GM11168 (cell line): ENCODE results near the gene C14orf119.

Experiments
- in situ Hi-C: fragments of 300-500 bp; cut with MboI; formaldehyde crosslinking; loops from one replicate; pipeline ENCODE4 v1.12.0; 2022; ENCODE audit warnings: low sequenced_read_pairs; ENCODE audit not compliant: unreplicated experiment

Gene C14orf119

DNA sequence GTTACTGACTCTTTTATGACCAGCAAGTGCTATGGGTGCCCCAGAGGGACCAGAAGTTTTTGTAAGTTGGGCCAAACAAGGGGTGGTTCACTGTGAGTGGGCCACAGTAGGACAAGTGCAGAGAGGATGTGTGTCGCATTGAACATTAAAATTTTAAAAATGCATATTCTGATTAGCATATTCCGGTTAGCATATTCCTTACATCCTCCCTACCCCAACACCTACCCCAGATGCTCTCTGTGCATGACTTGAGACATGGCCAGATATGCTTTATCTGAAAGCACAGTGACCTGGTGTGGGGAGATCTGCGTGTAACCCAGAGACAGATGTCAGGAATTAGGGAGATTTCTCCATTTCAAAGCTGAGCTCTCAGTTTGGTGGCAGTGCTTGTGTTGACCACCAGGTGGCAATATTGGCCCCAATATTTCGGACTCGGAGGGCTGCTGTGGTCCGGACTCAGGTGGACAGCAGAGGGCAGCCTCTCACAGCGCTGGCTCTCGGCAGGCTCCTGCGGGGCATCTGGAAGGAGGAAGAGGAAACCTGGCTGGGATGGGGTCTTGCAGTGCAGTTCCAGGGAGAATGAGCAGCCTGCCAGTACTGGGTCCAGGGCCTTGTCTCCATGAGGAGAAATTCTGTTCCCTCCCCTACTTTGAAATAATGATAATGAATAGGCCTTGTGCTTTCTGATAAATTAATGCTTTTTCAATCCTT, 25.4 kb downstream of the C14orf119 start:
- in situ Hi-C loops: no loop called here

DNA sequence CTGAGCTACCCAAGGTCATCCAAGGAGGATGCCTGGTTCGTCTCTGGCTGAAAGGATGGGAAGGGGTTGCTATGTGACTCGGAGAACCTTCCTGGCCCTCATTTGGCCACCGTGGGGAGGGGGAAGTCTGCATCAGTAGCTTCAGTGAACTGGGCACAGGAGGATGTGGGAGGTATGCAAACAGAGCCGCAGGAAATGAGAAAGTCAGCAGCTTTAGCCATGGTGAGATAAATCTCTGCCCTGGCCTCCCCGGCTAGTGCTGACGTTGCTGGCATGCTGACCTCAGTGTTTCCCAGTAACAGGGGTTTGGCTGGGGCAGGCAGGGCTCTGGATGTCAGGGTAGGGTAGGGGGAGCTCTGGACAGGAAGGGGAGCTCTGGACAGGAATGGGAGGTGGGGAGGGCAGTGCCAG, 26.1 kb downstream of the C14orf119 start:
- in situ Hi-C loops: no loop called here

DNA sequence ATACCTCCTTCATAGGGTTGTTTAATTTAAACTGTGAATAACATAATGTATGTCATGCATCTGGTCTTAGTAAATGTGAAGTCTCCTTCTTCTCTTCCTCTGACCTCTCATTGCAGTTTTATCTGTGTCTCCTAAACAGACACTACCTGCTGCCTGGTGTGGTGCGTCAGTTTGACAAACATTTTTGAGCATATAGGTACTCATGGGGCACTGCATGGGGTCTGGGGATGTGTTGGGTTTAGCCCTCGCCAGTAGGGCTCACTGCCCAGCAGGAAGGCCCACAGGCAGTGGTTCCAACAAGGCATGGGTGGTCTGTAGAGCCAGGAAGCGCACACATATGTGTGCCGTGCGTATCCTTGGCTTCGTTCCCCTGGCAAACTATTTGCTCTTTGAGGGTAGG, 26.8 kb downstream of the C14orf119 start:
- in situ Hi-C loops: no loop called here

DNA sequence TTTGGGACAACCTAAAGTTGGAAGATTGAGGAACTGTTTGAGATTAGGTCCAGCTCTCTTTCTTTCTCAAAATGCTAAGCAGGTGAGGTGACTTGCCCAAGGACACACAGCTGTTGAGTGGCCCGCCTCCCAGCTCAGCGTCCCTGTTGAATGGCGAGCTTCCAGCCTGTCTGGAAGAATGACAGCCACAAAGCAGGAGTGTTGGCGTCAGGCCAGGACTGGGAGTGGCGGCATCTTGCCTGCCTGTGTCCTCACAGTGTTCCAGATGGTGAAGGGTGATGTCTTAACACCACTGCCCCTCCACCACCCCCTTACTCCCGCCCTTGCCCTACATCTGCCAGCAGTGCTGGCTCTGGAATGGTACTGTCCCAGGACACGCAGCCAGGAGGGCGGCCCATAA, 28.1 kb downstream of the C14orf119 start:
- in situ Hi-C loops: no loop called here

DNA sequence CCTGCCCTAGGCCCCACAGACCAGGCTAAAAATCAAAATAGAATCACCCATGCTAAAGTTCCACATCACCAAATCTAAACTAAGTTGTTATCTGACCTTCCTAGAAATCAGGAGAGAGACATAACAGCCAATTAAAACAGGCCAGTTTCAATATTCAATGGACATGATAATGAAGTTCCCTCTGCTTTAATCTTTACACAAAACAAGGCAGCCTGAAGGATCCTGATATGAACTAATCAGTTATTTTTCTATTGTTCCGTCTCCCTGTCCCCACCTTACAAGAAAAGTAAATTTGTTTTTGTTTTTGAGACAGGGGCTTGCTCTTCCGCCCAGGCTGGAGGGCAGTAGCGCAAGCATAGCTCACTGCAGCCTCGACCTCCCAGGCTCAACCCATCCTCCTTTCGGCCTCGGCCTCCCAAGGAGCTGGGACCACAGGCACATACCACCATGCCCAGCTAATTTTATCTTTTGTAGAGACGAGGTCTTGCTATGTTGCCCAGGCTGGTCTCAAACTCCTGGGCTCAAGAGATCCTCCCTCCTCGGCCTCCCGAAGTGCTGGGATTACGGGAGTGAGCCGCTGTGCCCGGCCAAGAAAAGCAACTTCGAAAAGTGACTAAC, 29.1 kb downstream of the C14orf119 start:
- in situ Hi-C loops: no loop called here

DNA sequence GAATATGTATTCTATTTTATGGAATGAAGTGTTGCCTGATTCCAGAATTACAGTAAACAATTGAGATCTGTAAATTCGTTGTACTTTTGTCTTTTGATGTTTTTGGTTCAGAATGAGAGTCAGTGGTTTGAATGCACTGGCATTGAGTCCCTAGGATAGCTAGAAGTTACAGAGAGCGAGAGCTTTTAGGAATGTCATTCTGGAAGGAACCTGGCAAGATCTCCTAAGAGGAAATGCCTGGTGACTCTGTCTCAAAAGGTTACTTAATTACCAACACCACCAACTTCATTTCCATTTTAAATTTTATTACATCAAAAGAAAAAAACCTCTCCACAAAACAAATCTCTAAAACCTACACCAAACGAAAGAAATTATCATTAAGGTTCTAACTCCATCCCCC, 29.7 kb downstream of the C14orf119 start:
- in situ Hi-C loops: no loop called here

DNA sequence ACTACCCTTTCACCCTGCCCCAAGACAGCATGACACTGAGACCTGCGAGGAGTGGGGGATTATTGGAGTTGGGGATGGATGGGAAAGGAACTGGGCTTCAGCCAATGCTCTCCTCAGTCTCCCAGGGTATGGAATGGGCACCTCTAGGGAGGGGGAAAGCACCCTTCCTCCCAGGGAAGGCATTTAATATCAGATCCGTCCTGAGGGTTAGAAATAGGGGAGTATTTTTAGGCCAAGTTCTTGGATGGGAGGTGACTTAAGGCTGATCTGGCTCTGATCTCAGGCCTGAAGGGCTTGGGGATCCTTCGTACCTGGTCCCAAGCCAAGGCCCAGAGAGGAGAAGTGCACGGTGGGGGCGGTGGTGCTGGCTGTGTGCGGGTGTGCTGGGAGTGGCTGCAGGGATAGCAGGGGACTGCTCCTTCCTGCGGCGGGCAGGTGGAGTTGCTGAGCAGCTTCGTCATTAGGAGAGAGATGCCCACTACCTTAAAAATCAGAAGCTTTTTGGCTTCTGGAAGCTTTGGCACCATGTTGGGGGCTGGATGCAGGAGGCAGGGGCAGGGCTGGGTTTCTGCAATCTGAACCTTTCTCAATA, 30.7 kb downstream of the C14orf119 start:
- in situ Hi-C loops: no loop called here

DNA sequence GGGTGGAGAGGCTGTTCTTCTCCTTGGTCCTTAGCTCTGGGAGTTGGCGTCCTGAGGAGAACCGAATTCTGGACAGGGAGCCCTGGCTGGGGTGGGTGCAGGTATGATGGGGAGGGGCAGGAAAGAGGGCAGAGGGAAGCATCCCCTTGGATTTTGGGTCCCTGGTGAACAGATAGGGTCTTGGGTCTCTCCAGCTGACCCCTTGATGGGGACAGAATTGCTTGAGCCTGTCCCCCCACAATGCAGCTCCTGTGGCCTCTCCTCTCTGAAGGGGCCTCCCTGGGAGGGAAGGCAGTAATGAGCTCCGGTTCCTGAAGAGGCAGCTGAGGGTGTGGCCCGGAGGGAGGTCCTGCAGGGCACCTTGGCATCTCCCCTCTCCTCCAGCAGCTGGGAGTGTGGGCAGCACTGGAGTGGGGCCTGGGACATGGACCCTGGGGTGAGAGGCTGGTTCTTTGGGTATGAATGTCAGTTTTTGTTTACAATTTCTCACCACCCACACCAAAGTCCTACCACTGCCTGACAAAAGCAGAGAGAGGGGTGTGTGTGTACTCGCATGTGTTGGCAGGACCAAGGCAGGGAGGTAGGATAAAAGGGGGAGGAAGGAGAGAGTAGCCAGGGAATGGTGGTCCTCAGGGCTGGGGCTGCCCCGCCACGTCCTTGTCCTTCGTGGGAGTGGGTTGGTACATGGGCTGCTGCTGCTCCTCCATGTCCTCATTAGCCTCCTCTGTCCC, 31.4 kb downstream of the C14orf119 start:
- in situ Hi-C loops: no loop called here

DNA sequence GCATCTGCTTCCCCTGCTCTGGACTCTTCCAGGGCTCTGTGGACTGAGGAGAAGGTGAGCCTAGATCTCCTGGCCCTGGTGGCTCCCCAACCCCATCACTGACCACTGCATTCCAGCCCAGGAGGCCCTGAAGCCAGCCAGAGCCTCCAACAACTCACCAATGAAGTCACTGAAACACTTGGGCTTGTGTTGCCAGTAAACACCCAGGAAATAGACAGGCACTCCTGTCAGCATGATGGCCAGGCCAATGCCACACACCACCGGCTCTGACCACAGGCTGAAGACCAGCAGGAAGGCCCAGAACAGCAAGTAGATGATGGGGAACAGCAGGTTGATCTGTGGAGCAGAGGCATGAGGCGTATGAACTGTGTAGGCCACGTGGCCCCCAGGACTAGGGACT, 32.6 kb downstream of the C14orf119 start:
- in situ Hi-C loops: no loop called here

DNA sequence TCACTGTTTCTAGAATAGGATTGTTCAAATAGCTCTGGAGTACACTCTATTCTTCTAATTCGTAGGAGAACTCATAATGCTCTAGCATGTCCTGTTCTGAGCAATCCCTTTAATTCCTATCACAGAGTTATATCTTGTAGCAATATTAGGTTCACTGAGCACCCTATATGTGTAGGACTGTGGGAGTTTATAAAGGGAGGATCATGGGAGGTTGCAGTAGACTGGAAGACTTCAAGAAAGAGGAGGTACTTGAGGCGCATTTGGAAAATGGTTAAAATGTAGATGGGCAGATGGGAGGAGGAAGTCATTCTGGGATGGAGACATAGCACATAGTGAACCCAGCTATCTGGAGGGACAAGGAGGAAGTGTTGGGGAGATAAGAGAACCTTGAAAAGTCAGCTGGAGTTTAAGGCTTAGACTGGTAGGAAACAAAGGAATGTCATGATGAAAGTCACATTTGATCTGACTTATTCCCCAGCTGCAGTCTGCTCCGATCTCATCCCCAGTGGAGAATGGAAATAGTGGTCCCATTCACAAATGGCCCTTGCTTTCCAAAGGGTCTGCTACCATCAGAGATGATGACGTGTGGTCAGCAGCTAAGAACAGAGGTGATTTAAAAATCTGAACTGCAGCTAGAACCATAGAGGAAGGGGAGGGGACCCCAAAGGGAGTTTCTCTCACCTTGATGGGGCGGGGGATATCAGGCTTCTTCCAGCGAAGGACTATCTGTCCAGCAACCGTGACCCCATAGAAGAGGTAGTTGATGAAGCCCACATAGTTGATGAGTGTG, 33.9 kb downstream of the C14orf119 start:
- in situ Hi-C loops: no loop called here

DNA sequence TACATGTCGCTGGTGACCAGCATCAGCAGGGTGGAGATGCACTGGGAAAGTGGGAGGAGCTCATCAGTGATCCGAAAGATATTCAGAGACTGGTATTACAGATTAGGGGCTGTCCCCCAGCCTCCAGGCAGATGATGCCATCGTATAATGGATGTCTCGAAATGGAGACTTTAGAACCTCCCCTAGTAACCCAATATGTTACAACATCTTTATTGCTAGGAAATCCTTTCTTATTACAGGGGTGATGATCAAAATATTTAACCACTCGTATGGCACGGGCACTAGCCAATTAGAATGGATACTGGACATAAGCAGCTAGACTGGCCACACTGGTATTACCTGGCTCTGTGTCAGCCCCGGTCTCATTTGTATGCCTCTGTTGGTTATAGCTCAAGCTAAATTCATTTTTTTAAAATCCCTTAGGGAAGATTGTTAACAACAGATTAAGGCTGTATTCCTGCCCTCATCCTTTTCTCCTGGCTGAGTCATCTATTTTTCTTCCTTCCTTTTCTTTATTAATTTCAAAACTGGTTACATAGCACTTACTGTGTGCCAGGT, 34.5 kb downstream of the C14orf119 start:
- in situ Hi-C loops: no loop called here

DNA sequence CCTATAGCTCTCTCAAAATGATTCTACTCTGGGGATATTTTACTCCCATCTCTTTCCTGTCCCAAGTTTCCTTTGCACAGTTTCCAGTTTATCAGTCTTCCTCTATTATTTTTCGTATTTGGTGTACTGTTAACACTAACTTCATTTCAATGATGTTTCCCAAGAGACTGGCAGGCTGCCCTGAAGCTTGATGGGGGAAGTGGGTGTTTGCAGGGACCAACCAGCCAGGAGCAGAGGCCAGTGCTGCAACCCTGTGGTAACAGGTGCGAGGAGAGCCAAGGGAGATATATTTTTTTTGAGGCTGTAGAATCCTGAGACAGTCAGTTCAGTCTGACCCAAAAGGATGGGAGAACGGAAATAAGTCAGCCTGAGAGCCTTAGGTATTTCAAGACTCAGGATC, 35.6 kb downstream of the C14orf119 start:
- in situ Hi-C loops: no loop called here

DNA sequence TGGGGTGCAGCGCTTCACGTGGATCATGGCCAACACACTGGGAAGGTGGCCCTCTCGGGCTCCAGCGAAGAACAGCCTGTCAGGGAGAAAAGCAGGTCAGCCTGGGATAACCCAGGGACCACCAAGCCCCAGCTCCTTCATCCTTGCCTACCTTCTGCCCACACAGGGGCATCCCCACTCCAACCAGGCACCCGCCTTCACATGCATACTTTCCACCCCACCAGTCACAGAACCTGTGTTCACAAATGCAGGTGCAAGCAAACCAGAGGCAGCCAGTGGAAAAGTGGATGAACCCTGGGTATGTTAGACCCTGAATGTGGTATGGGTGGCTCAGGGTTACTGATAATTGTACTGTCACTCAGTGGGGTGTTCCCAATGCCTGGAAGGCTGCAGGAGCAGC, 36.2 kb downstream of the C14orf119 start:
- in situ Hi-C loops: no loop called here

DNA sequence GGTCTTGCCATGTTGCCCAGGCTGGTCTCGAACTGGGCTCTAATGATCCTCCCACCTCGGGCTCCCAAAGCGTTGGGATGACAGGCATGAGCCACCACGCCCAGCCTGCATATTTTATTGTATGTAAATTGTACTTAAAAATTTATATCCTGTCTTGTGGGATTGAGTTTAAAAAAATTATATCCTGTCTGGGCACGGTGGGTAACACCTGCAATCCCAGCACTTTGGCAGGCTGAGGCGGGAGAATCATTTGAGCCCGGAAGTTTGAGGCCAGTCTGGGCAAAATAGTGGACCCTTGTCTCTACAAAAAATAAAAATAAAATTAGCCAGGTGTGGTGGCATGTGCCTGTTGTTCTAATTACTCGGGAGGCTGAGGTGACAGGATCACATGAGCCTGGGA, 37.7 kb downstream of the C14orf119 start:
- in situ Hi-C loops: no loop called here

DNA sequence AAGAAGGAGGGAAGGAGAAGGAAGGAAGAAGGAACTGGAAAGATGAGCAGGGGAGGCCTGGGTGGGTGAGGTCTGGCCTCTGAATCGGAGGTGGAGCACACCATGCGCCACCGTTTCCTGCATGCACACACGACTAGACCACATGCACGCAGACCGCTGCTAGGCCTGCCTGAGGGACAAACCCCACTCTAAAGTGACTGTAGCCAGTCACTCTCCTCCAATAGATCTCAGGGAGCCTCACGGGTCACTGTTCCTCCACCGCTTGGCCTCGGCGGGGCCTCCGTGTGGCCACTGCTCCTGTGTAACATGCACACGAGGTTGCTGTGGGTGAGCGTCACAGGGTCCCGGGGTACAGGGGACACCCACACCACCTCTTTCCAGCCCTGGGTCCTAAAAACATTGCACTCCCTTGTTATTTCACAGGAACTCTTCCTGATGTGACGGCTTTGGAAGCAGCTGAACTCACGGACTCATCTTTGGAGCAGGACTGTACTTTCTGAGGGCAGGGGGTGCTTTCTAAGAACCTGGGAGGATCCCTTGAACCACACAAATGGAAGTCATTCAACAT, 41.3 kb downstream of the C14orf119 start:
- in situ Hi-C loops: no loop called here

DNA sequence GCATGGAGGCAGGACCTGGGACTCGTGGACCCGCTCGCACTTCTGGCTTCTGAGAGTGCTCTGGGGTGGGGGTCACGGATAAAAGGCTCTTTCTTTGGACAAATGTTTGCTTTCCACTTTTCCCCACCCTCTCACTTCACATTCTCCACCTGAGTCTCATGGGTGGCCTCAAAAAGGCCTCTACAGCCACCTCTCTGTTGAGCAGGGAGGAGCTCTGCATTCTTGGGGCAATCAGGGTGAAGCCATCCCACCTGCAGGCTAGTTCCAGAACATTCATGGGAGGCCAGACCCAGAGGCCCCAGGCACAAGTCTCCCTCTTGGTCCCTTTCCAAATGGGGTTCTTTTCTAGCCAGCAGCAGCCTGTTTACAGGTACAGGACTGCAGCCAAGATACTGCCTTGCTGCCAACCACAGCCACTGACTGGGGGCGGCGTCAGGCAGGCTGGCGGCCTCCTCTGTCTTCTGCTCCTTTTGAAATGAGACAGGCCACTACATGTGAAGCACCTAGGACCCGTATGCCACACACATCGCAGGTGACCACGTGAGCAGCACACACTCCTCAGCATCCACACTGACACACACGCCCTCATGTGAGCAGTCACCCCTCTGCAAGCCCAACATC, 42.0 kb downstream of the C14orf119 start:
- in situ Hi-C loops: no loop called here

DNA sequence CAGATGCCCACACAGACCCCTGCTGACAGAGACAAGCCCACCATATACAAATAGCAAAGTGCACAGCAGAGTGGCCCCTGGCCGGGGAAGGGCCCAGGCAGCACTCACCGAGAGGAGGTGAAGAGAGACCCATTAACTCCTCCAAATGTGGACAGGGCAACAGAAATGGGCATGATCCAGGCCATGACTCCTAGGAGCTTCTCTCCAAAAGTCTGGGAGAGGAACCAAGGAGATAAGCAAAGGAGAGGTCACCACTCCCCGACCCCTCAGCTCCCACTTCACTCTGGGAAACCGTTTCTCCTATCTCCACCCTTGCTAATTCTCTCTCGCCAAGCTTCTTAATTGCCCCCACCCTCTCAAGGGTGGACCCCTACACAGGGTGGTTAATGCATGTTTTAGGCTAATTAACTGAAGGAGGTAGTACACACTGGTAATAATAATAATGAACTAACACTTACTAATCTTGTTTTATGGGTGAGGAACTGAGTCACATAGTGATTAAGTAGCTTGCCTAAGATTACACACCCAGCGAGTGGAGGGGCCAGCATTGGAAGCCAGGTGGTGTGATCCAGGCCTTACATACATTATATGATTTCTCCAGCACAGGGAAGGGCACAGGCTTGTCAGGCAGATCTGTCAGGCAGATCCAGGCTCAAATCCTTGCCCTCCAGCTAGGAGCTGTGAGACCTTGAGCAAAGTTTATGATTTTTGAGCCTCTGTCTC, 42.7 kb downstream of the C14orf119 start:
- in situ Hi-C loops: no loop called here

DNA sequence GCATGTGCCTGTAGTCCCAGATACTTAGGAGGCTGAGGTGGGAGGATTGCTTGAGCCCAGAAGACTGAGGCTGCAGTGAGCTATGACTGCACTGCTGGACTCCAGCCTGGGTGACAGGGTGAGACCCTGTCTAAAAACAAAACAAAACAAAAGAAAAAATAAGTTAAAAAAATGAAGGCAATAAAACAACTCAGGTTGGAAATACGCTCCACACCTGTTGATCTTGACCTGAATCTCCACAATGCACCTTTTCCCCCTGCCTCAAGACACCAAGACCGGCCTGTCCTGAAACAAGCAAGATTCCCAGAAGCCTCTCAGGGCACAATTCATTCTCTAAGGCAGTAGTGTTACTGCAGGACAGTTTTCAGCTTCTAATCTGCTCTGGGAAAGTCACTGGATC, 44.6 kb downstream of the C14orf119 start:
- in situ Hi-C loops: no loop called here

DNA sequence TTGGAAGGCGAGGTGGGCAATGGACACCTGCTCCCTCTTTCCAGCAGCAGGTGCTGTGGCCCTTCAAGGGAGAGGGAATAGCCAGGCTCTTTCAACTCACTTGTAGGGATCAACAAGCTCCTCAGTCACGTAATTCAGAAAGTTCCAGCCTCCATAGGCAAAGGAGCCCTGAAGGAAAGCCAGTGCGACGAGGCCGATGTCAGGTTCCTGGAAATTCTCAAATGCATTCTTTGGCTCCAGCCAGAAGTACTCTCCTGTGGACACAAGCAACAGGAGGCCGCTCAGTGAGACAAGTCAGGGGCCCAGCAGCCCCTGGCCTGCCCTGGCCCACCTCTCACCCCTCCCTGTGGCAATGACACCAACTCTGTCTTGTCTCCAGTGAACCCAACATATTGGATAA, 45.1 kb downstream of the C14orf119 start:
- in situ Hi-C loops: no loop called here
